ENCODE results near the gene TMEM59L.

TMEM59L gene

DNA sequence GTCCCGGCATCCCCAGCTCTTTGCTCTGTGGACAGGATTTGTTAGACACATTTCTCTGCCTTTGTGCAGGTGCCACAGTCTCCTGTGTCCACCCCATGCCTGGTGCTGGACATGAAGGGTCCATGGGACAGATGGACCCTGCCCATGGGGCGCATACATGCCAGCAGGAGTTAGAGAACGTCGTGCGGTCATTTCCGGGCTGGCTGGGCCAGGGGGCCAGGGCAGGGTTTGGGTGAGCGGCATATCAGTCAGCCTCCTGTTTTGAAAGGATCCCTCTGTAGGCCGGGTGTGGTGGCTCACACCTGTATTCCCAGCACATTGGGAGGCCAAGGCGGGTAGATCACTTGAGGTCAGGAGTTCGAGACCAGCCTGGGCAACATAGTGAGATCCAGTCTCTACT, 35.1 kb downstream of the TMEM59L start:
- intact Hi-C loops (cut with DNase I; ENCODE audit: low total_unique reads) = no loop called here
- Histone ChIP-seq H3K4me3 (no peak overlapping the region), H3K27me3 (no peaks in the 10 kb centered on the region), H3K4me1 (peaks cover 13 to 90% (median 82%) of the 10 kb centered on the region in 4 donors), H3K36me3 (no peaks in the 10 kb centered on the region), H3K27ac (peak overlapping the region; percentile 96 to 99), H3K9me3 (no peaks in the 10 kb centered on the region)
- DNase-seq = no peak
- TF ChIP-seq, protein P1, sequence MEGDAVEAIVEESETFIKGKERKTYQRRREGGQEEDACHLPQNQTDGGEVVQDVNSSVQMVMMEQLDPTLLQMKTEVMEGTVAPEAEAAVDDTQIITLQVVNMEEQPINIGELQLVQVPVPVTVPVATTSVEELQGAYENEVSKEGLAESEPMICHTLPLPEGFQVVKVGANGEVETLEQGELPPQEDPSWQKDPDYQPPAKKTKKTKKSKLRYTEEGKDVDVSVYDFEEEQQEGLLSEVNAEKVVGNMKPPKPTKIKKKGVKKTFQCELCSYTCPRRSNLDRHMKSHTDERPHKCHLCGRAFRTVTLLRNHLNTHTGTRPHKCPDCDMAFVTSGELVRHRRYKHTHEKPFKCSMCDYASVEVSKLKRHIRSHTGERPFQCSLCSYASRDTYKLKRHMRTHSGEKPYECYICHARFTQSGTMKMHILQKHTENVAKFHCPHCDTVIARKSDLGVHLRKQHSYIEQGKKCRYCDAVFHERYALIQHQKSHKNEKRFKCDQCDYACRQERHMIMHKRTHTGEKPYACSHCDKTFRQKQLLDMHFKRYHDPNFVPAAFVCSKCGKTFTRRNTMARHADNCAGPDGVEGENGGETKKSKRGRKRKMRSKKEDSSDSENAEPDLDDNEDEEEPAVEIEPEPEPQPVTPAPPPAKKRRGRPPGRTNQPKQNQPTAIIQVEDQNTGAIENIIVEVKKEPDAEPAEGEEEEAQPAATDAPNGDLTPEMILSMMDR (IDR thresholded peaks at IDR 0.05) = no peak

DNA sequence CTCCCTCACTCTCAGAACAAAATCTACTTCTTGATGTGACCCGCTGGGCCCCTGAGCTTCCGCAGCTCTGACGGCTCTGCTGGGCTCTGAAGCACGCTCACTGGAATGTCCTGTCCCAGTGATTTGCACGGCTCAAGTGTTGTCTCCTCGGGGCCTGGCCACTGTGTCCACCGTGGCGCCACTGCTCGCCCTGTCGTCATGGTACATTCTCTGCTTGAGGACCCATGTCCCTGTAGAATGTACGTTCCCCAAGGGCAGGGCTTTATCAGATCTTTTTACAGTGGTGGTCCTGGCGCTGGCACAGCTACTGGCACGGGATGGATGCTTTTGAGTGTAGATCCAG, 36.3 kb downstream of the TMEM59L start:
- H3K4me3 ChIP-seq = peak overlapping the region; percentile 39 to 42
- H3K4me1 ChIP-seq = peaks cover 13 to 88% (median 84%) of the 10 kb centered on the region in 4 donors
- TF ChIP-seq, protein P1 (IDR thresholded peaks at IDR 0.05) = no peak
- peak; percentile 66 to 91 for DNase-seq
- no peaks in the 10 kb centered on the region for H3K27me3 ChIP-seq
- intact Hi-C loops (cut with DNase I; ENCODE audit: low total_unique reads) = no loop called here
- no peaks in the 10 kb centered on the region for H3K9me3 ChIP-seq
- peak overlapping the region; percentile 96 to 99 for H3K27ac ChIP-seq
- H3K36me3 ChIP-seq = no peaks in the 10 kb centered on the region

DNA sequence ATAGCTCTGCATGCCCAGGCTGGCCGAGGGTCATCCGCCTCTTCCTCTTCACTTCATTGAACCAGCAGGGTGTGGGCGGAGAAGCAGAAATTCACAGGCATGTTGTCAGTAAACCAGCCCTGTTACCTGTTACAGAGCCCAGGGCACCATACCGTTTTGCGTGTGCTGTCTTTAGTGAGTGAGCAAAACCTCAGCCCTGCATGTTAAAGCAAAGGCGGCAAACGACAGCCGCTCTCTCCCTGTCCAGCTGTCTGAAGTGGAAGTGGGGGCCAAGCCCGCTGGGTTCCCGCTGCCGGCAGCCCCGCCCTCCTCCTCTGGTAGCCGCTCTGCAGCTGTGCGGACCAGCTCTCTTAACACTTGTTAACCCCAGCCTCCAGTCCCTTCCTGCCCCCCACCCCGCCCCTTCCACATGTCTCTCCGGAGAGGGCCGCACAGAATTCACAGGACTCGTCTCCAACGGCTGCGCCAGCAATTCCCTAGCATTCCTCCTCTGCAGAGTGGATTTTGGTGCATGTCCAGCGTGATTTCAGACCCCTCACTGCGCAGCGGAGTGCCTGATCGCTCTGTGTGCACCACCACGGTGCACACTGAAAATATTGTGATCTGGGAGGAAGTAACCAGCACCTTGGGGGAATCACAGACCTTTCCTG, 36.8 kb downstream of the TMEM59L start:
- no peaks in the 10 kb centered on the region for H3K27me3 ChIP-seq
- H3K27ac ChIP-seq = peak overlapping the region; percentile 96 to 99
- TF ChIP-seq, protein P1 (IDR thresholded peaks at IDR 0.05) = no peak
- no peaks in the 10 kb centered on the region for H3K9me3 ChIP-seq
- no peaks in the 10 kb centered on the region for H3K36me3 ChIP-seq
- peaks cover 13 to 83% (median 78%) of the 10 kb centered on the region in 4 donors for H3K4me1 ChIP-seq
- DNase-seq = peak; percentile 86 to 92
- intact Hi-C loops (cut with DNase I; ENCODE audit: low total_unique reads) = no loop called here
- H3K4me3 ChIP-seq = peak overlapping the region; percentile 39 to 42

DNA sequence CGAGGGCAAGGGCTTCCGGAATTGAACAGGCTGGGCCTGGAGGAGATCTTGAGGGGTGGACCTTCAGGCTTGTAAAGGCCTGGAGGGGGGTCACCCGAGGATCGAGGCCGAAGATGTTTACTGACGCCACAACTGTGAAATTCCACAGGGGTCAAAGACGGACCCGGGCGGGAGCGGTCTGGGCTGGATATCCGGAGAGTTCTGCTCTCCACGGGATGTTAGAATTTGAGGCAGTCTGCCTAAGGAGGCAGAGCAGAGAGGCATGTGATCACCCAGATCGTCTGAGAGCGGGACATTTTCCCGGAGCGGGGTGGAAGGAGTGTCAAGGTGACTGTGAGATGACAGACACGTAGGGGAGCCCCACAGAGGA, 37.3 kb downstream of the TMEM59L start:
- Histone ChIP-seq H3K36me3 (no peaks in the 10 kb centered on the region), H3K4me3 (peak overlapping the region; percentile 39 to 42), H3K9me3 (no peaks in the 10 kb centered on the region), H3K27me3 (no peaks in the 10 kb centered on the region), H3K27ac (peak overlapping the region; percentile 96 to 99), H3K4me1 (peaks cover 9 to 81% (median 73%) of the 10 kb centered on the region in 4 donors)
- intact Hi-C loops (cut with DNase I; ENCODE audit: low total_unique reads) = no loop called here
- peak in 1 of 2 donors; percentile 79 for DNase-seq
- TF ChIP-seq, protein P1 (IDR thresholded peaks at IDR 0.05) = no peak

DNA sequence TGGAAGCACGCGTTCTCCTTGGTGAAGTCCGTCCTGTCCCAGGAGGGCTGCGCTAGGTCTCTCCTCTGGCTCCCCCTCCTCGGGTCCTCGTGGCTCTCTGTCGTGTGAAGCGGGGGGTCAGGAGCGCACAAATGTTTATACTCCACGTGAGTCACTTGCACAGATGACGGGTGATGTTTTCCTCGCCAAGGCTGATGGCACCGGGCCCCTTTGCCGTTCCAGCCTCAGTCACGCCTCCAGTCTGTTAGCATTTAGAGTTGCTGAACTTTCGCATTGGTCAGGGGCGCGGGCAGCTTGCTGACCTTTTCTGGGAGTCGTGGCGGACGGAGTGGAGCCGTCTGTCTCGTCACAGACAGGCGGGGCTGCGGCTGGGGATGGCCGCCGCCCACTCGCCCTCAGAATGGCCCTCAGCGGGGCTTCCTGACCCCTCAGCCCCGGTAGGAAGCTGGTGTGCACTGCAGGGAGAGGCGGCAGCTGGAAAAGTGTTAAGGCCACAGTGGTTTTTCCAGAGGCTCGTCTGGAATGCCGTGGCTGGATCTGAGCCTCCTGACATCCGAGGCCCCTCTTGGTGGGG, 37.9 kb downstream of the TMEM59L start:
- no peaks in the 10 kb centered on the region for H3K9me3 ChIP-seq
- no peaks in the 10 kb centered on the region for H3K36me3 ChIP-seq
- H3K27me3 ChIP-seq = no peaks in the 10 kb centered on the region
- H3K4me1 ChIP-seq = peaks cover 7 to 81% (median 68%) of the 10 kb centered on the region in 4 donors
- intact Hi-C loops (cut with DNase I; ENCODE audit: low total_unique reads) = no loop called here
- H3K27ac ChIP-seq = peak overlapping the region; percentile 96 to 99
- H3K4me3 ChIP-seq = peak overlapping the region; percentile 17 to 42
- DNase-seq = peak; percentile 96 to 99
- TF ChIP-seq, protein P1 (IDR thresholded peaks at IDR 0.05) = peak in 1 of 2 experiments; percentile 4

All from tibial artery (tissue), 4 donors.